ENCODE data around the gene IFNA6. TPM values are rescaled to one million over a fixed set of nuclear protein-coding genes. Genes with fewer than 3 reads are reported as not detected.

The IFNA6 gene
- total RNA-seq, 1 experiment from 2014 or later: not detected

DNA sequence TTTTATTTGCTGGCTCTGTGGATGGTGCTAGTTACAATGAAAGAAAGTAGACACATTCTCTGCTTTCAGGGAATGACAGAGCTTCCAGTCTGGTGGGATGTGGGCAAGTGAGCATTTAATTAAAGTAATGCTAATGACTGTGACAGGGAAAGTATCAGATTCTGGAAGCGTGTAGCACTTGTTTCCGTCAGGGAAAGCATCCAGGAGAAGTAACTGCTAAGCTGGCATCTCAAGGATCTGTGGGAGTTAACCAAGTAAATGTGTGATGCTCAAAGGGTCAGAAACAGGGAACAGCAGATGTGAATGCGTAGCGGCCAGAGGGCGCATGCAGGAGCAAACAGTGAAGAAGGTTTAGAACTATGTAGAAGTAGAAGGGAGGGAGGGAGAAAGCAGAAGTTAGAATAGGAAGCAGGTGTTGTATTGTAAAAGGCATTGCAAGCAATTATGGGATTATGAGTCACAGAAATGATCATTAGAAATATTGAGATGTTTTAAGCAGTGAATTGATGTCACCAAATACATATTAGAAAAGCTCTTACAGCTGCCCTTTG lies 27.7 kb downstream of the IFNA6 start:
- no peaks in the 10 kb centered on the region for H3K9me3 Mint-ChIP-seq (ENCODE audit: low read depth, unreplicated experiment)
- H3K4me3 Mint-ChIP-seq (ENCODE audit: low read depth, unreplicated experiment): no peak overlapping the region
- no peak overlapping the region for H3K27ac Mint-ChIP-seq (ENCODE audit: unreplicated experiment)
- intact Hi-C loops (cut with micrococcal nuclease; ENCODE audit: unreplicated experiment): loop anchor here (10.0 kb wide), 1 partner anchor 112 kb away; no protein-coding TSS in a partner anchor
- CTCF ChIA-PET: no interaction called here
- BruUV-seq (replicated peaks): no TSS peak
- DNase-seq: no peak
- H3K36me3 Mint-ChIP-seq (ENCODE audit: insufficient read depth, unreplicated experiment): peaks cover 8% of the 10 kb centered on the region
- no peaks in the 10 kb centered on the region for H3K27me3 Mint-ChIP-seq (ENCODE audit: unreplicated experiment)
- H3K4me1 Mint-ChIP-seq (ENCODE audit: low read depth, unreplicated experiment): peaks cover 12% of the 10 kb centered on the region
- TF ChIP-seq, protein P1, sequence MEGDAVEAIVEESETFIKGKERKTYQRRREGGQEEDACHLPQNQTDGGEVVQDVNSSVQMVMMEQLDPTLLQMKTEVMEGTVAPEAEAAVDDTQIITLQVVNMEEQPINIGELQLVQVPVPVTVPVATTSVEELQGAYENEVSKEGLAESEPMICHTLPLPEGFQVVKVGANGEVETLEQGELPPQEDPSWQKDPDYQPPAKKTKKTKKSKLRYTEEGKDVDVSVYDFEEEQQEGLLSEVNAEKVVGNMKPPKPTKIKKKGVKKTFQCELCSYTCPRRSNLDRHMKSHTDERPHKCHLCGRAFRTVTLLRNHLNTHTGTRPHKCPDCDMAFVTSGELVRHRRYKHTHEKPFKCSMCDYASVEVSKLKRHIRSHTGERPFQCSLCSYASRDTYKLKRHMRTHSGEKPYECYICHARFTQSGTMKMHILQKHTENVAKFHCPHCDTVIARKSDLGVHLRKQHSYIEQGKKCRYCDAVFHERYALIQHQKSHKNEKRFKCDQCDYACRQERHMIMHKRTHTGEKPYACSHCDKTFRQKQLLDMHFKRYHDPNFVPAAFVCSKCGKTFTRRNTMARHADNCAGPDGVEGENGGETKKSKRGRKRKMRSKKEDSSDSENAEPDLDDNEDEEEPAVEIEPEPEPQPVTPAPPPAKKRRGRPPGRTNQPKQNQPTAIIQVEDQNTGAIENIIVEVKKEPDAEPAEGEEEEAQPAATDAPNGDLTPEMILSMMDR (IDR thresholded peaks at IDR 0.05; ENCODE audit: unreplicated experiment): no peak

DNA sequence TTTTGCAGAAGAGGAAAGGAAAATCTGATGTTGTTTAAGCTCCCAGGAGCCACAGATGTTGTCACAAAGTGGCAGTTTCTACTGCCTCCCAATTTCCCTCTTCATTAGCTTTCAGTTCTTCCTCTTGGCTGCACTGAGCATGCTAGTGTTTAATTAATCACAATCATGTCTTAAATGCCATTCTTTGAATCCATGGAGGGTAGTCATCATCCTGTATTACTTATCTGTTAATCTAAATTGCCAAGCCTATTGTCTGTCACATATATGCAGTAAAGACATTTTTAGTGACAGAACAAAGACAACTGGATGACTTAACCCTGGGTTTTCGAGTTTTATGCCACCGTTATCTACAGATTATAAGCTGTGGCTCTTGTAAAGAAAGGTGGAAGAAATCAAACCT lies 30.2 kb downstream of the IFNA6 start:
- intact Hi-C loops (cut with micrococcal nuclease; ENCODE audit: unreplicated experiment): loop anchor here (10.0 kb wide), 1 partner anchor 114 kb away; no protein-coding TSS in a partner anchor
- no peak for DNase-seq
- no peaks in the 10 kb centered on the region for H3K9me3 Mint-ChIP-seq (ENCODE audit: low read depth, unreplicated experiment)
- CTCF ChIA-PET: no interaction called here
- no peaks in the 10 kb centered on the region for H3K27me3 Mint-ChIP-seq (ENCODE audit: unreplicated experiment)
- peaks cover 21% of the 10 kb centered on the region for H3K4me1 Mint-ChIP-seq (ENCODE audit: low read depth, unreplicated experiment)
- TF ChIP-seq, protein P1 (IDR thresholded peaks at IDR 0.05; ENCODE audit: unreplicated experiment): no peak
- no peak overlapping the region for H3K4me3 Mint-ChIP-seq (ENCODE audit: low read depth, unreplicated experiment)
- peaks cover 8% of the 10 kb centered on the region for H3K36me3 Mint-ChIP-seq (ENCODE audit: insufficient read depth, unreplicated experiment)
- no TSS peak for BruUV-seq (replicated peaks)
- no peak overlapping the region for H3K27ac Mint-ChIP-seq (ENCODE audit: unreplicated experiment)

DNA sequence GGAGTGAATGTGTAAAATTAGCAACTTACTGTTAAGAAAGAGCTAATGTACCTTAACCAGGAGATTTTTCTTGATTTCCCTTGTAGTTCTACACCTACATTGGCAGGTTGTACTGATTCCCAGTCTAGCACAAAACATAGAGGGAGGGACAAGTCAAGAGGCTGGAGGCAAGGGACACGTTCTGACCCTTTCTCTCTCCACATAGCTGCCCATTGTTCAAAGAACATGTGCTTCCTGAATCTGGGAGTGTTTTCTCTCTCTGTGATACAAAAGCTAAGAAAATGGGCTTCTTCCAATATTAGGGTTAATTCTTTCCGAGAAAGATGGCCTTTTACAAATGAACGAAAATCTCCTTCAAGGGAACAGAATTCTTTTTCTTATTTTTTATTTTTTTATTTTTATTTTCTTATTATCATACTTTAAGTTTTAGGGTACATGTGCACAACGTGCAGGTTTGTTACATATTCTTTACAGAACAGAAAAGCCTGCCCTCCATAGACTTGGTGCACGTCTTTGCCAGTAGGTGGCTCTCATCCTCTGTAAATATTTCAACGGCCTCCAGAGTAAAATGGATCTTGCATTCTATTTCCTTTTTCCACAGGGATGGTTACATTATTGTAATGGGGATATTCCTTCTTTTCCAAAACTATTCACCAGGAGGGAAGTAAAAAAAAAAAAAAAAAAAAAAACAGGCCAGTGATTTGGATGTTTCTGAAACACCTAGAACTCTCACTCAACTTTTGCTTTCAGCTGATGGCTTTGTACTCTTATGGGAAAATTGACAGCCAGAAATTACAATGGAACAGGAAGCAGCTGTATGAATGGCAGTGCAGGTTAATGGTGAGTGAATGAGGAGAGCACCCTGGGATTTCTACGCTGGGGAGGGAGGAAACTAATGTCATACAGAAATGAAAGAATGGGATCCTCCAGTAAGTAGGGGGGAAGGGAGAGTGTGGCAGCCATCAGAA lies 32.4 kb downstream of the IFNA6 start:
- Mint-ChIP-seq H3K9me3 (ENCODE audit: low read depth, unreplicated experiment) (no peaks in the 10 kb centered on the region), H3K27me3 (ENCODE audit: unreplicated experiment) (no peaks in the 10 kb centered on the region), H3K4me1 (ENCODE audit: low read depth, unreplicated experiment) (peaks cover 15% of the 10 kb centered on the region), H3K4me3 (ENCODE audit: low read depth, unreplicated experiment) (no peak overlapping the region), H3K27ac (ENCODE audit: unreplicated experiment) (no peak overlapping the region), H3K36me3 (ENCODE audit: insufficient read depth, unreplicated experiment) (peaks cover 4% of the 10 kb centered on the region)
- intact Hi-C loops (cut with micrococcal nuclease; ENCODE audit: unreplicated experiment): no loop called here
- DNase-seq: peak; percentile 19
- CTCF ChIA-PET: interaction anchor here (0.6 to 1.0 kb wide), 4 partner anchors 11 to 555 kb away, joined by 3 to 8 read pairs (median 5); no protein-coding TSS in a partner anchor
- TF ChIP-seq, protein P1 (IDR thresholded peaks at IDR 0.05; ENCODE audit: unreplicated experiment): peak; percentile 48
- BruUV-seq (replicated peaks): no TSS peak

DNA sequence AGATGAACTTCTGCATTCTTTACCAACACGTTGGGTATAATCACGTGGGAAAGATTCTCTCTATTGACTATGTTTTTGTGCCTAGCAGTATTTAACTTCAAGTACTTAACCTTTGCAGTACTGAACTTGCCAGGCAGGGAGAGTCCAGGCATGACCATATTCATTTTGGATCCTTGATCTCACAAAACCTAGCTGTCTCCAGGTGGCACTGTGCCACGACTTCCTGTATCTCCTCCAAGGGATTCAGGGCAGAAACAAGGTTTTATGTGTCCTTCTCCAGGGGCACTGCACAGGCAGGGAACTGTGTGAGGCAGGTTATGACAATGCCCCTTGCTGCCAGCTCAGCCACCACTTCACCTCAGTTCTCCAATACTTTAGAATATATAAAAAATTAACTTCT lies 33.8 kb downstream of the IFNA6 start:
- TF ChIP-seq, protein P1 (IDR thresholded peaks at IDR 0.05; ENCODE audit: unreplicated experiment): no peak
- Mint-ChIP-seq H3K27me3 (ENCODE audit: unreplicated experiment) (no peaks in the 10 kb centered on the region), H3K36me3 (ENCODE audit: insufficient read depth, unreplicated experiment) (no peaks in the 10 kb centered on the region), H3K4me1 (ENCODE audit: low read depth, unreplicated experiment) (peaks cover 15% of the 10 kb centered on the region), H3K9me3 (ENCODE audit: low read depth, unreplicated experiment) (no peaks in the 10 kb centered on the region), H3K27ac (ENCODE audit: unreplicated experiment) (peak overlapping the region; percentile 41), H3K4me3 (ENCODE audit: low read depth, unreplicated experiment) (no peak overlapping the region)
- CTCF ChIA-PET: no interaction called here
- no peak for DNase-seq
- no TSS peak for BruUV-seq (replicated peaks)
- intact Hi-C loops (cut with micrococcal nuclease; ENCODE audit: unreplicated experiment): no loop called here
